ENCODE measurements around the gene VWA2.

VWA2 gene

GRCh38 chr10:114276671-114277070 is 37.6 kb downstream of the VWA2 start:
- no peak for DNase-seq

GRCh38 chr10:114278140-114278883 is 39.3 kb downstream of the VWA2 start:
- DNase-seq = no peak

GRCh38 chr10:114278884-114279191 is 39.8 kb downstream of the VWA2 start:
- DNase-seq = no peak

GRCh38 chr10:114279289-114279688 is 40.2 kb downstream of the VWA2 start:
- no peak for DNase-seq

GRCh38 chr10:114279901-114280644 is 41.0 kb downstream of the VWA2 start:
- DNase-seq = no peak

GRCh38 chr10:114281006-114281405 is 42.0 kb downstream of the VWA2 start:
- no peak for DNase-seq

GRCh38 chr10:114281461-114281860 is 42.4 kb downstream of the VWA2 start:
- DNase-seq = no peak

GRCh38 chr10:114282526-114282925 is 43.5 kb downstream of the VWA2 start:
- DNase-seq = no peak

- DNase-seq = no peak
Measured at GRCh38 chr10:114283091-114283490, 44.0 kb downstream of the VWA2 start.

- DNase-seq = no peak
Measured at GRCh38 chr10:114283535-114284234, 44.6 kb downstream of the VWA2 start.

- DNase-seq = no peak
Measured at GRCh38 chr10:114284346-114285071, 45.5 kb downstream of the VWA2 start.

- DNase-seq = no peak
Measured at GRCh38 chr10:114285961-114286441, 46.9 kb downstream of the VWA2 start.

GRCh38 chr10:114286921-114287320 is 47.9 kb downstream of the VWA2 start:
- no peak for DNase-seq

- no peak for DNase-seq
Measured at GRCh38 chr10:114288424-114289095, 49.5 kb downstream of the VWA2 start.

- no peak for DNase-seq
Measured at GRCh38 chr10:114289096-114289436, 50.0 kb downstream of the VWA2 start.

- DNase-seq = no peak
Measured at GRCh38 chr10:114290038-114290437, 51.0 kb downstream of the VWA2 start.

- DNase-seq = no peak
Measured at GRCh38 chr10:114291076-114291475, 52.0 kb downstream of the VWA2 start.

- DNase-seq = no peak
Measured at GRCh38 chr10:114291516-114291915, 52.5 kb downstream of the VWA2 start.

- DNase-seq = no peak
Measured at GRCh38 chr10:114293075-114293474, 54.0 kb downstream of the VWA2 start.

GRCh38 chr10:114294549-114294948 is 55.5 kb downstream of the VWA2 start:
- no peak for DNase-seq

GRCh38 chr10:114295393-114295792 is 56.3 kb downstream of the VWA2 start:
- no peak for DNase-seq

- no peak for DNase-seq
Measured at GRCh38 chr10:114297136-114297705, 58.2 kb downstream of the VWA2 start.
